ENCODE data around the gene CCNJ.

Gene CCNJ

DNA sequence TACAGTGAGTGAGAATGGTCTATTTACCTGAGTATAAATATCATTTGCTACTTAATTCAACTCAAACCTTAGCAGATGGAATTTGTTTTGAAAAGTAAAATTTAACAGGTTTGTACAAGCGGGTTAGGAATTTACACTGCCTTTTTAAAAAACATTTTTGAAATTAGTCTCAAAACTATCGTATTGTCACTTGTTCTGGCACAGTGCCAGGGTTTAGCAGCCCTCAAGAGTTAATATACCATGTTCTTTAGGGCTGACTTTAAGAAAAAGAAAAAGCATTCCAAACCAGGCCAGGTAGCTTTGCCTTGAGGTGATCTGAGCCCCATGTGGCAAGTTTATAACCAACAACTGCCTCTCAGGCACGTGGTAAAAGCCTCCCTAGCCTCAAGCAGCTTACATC, 17.8 kb downstream of the CCNJ start:
- DNase-seq (ENCODE audit: low read depth) = no peak

DNA sequence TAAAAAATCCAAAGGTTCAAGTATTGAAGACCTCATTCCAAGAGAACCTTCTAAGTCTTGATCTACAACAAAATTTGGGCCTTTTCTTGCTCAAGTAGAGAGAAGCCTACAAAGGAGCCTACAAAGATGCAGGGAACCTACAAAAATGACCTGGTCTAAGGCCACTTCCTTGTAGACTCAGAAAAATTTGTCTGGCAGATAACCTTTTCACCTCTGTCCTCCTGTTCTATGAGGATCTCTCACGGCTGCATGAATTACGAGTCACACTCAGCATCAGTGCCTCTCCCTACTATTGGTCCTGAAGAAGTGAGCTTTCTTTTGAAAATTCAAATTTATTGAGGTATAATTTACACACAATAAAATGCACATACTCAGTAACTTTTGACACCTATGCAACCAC, 29.3 kb downstream of the CCNJ start:
- no peak for DNase-seq (ENCODE audit: low read depth)

DNA sequence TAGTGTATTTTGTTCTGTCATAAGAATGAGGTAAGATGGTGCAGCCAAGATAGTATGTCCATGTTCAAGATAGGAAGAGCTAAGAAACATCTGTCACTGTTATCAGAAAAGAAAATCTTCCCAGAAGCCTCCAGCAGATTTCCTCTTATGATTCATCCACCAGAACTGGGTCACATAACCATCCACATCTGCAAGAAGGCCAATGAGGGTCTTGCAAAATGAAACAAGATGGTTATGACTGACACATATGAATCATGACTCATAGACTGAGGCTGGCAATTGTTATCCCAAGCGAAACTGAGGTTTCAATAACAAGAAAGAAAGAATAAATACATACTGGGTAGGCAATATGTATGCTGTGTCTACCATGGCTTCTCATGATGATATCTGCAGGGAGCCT, 30.3 kb downstream of the CCNJ start:
- no peak for DNase-seq (ENCODE audit: low read depth)

DNA sequence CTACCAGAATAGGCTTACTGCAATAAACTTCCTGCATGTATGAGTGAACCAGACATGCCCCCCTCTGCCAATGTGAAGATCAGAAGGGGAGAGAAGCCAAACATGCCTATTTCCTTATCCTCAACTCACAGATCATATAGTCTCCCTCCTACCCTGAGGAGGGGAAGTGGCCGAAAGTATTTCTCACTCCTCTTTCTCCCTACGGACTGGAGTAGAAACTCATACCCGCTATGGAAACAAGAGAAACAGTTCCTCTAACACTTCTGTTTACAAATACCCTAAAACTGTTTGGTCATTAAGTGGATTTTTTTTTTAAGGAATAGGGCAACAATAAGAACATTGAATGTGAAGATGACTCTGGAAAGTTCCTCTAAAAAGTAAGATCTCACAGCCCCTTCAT, 31.4 kb downstream of the CCNJ start:
- DNase-seq (ENCODE audit: low read depth) = no peak

DNA sequence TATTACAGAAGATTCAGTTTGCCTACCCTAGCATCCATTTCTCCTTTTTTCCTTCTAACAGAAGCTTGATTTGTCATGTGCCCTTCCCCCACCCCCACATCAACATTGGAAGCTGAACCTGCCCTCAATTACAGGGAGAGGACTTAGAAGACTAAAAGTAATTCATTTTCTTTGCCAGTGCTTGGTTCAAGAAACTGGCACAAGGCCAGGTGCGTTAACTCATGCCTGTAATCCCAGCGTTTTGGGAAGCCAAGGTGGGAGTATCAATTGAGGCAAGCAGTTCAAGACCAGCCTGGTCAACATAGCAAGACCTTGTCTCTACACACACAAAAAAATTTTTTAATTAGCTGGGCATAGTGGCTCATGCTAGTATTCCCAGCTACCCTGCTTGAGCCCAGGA, 32.6 kb downstream of the CCNJ start:
- DNase-seq (ENCODE audit: low read depth) = no peak

- no peak for DNase-seq (ENCODE audit: low read depth)
These were observed 33.8 kb downstream of the CCNJ start for GRCh38 chr10:96077156-96077555.

DNA sequence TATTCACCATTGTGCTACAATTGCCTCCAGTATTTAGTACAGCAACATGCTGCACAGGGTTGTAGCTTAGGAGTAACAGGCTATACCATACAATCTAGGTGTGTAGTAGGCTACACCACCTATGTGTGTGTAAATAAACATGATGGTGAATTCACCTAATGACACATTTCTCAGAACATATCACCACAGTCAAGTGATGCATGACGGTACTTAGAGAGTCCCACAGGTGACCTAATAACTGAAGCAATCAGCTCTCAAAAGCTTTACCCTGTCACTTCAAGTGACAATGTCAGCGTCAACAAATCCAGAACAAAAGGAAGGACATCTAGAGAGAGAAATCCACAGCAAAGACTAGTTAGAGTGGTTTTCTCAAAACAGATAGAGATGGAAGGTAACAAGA, 38.8 kb downstream of the CCNJ start:
- DNase-seq (ENCODE audit: low read depth) = no peak

DNA sequence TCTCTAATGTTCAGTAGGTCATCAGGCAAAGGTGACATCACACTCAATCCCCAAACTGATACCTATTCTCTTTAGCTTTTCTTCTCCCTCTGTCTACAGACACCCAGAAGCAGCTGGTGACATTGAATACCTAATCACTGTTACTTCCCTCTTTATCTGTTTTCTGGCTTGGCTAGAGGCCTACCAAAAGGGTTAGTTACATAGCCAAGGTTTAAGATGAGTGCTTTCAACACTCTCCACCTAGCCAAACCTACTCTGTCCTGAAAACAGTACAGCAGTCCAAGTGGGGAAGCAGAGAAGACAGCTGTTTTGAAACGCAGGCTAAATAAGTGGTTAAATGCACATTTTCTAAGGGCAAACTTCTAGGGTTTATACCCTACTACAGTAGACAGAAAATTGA, 39.4 kb downstream of the CCNJ start:
- no peak for DNase-seq (ENCODE audit: low read depth)

- DNase-seq (ENCODE audit: low read depth) = no peak
These were observed 45.7 kb downstream of the CCNJ start for GRCh38 chr10:96089116-96089515.

- peak; percentile 75 for DNase-seq (ENCODE audit: low read depth)
These were observed 46.5 kb downstream of the CCNJ start for GRCh38 chr10:96089670-96090462.

DNA sequence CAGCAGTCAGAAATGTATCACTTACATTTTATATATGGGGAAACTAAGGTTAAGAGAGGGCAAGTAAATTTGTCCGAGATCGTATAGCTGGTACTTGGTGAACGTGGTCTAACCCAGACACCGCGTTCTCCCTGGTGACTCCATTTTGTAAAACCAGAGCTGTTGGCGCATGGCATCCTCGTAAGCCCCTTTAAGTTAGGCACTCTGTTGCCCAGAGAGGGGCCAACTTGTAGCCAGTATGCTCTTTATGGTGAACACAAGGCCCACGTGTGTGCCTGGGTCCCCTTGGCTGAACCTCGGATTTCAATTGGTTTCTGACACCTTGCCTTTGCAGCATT, 47.0 kb downstream of the CCNJ start:
- DNase-seq (ENCODE audit: low read depth) = no peak

DNA sequence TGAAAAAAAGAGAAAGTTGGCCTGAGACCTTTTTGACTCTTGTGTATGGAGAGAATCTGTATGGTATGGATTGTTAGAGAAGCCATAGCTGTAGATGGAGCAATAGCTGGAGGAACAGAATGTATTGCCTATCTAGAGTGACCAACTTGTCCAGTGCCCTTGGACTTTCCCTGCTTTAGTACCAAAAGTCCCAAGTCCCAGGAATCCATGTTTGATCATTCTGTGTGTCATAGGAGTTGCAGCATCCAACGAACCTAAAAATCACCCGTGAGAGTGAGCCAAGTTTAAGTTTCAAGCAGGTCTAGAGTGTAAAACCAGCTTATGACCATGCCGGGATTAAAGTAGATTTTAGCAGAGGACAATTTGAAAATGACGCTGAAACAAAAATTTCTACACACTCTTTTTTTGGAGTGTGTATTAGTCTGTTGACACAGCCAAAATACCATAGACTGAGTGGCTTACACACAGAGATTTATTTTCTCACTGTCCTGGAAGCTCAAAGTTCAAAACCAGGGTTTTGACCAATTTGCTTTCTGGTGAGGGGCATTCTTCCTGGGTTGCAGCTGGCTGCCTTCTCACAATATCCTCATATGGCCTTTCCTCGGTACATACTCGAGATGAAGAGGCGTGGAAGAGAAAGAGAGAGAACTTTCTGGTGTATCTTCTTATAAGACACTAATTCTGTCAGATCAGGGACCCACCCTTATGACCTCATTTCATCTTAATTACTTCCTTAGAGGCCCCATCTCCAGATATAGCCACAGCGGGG, 49.8 kb downstream of the CCNJ start:
- DNase-seq (ENCODE audit: low read depth) = no peak

GRCh38 chr10:96093948-96094347, 50.6 kb downstream of the CCNJ start:
- no peak for DNase-seq (ENCODE audit: low read depth)

DNA sequence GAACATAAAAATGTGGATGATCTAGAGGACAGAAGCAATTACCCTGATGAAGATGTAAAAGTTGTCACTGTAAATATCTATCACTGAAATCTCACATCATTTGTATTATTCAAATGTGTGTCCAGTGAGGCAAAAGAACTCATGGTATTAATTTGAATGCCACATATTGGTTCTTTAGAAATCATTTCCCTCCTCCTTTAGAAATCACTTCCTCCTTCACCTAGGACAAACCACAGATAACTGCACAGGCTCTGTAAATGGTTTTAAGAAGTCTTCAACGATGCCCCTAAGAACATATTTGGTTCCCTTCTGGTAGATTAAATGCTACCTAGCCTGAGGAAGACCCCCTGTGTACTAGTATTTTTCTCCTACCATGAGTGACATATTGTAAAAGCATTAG, 53.6 kb downstream of the CCNJ start:
- DNase-seq (ENCODE audit: low read depth) = no peak

DNA sequence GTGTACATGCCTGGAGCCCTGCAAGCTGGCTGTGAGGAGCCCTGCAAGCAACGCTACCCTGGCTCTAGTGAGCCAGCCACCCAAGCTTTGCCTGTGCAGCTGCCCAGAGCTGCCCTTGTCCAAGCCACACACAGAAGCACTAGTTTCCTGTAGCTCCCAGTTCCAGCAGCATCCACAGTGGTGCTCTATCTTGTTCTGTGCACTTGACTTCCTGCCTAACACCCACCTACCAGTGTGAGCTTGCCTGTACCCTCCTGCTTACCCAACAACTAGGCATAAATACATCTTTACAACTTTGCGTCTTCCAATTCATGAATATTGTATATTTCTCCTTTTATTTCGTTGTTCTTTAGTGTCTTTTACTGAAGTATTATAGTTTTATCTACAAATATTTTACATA, 54.5 kb downstream of the CCNJ start:
- no peak for DNase-seq (ENCODE audit: low read depth)

DNA sequence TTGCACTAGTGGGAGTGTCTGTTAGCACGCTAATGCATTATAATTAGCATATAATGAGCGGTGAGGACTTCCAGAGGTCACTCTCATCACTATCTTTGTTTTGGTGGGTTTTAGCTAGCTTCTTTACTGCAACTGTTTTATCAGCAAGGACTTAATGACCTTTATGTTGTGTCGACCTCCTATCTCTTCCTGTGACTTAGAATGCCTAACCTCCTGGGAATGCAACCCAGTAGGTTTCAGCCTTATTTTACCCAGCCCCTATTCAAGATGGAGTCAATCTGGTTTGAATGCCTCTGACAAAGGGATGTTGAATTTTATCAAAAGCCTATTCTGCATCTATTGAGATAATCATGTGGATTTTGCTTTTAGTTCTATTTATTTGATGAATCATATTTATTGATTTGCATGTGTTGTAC, 64.2 kb downstream of the CCNJ start:
- no peak for DNase-seq (ENCODE audit: low read depth)

All from T-helper 22 cell (primary cell).